ENCODE results near the gene TM2D3. TPM values are rescaled to one million over a fixed set of nuclear protein-coding genes. Genes with fewer than 3 reads are reported as not detected.

The TM2D3 gene
- 85.3 TPM for total RNA-seq

GRCh38 chr15:101652098-101652785 is at the start of gene TM2D3:
Gene TM2D3 (minus strand): TSS chr15:101652381. CDS start chr15:101652361, 20 bp downstream.
- peak; percentile 80 for DNase-seq

GRCh38 chr15:101698314-101698713 is 46.1 kb upstream of the TM2D3 start:
- DNase-seq, result no peak

- DNase-seq, result no peak
These were observed 45.3 kb upstream of the TM2D3 start for GRCh38 chr15:101697488-101697887.

- no peak for DNase-seq
These were observed 44.6 kb upstream of the TM2D3 start for GRCh38 chr15:101696829-101697228.

- no peak for DNase-seq
These were observed 42.1 kb upstream of the TM2D3 start for GRCh38 chr15:101694261-101694660.

- no peak for DNase-seq
These were observed 40.8 kb upstream of the TM2D3 start for GRCh38 chr15:101692801-101693598.

GRCh38 chr15:101689901-101690300 is 37.7 kb upstream of the TM2D3 start:
- DNase-seq, result peak; percentile 6

GRCh38 chr15:101686718-101687117 is 34.5 kb upstream of the TM2D3 start:
- DNase-seq, result no peak

GRCh38 chr15:101684877-101685276 is 32.7 kb upstream of the TM2D3 start:
- no peak for DNase-seq

- DNase-seq, result no peak
These were observed 32.2 kb upstream of the TM2D3 start for GRCh38 chr15:101684384-101684783.

- no peak for DNase-seq
These were observed 27.6 kb upstream of the TM2D3 start for GRCh38 chr15:101679806-101680205.

GRCh38 chr15:101676921-101677329 is 24.7 kb upstream of the TM2D3 start:
- DNase-seq, result peak; percentile 56

- DNase-seq, result peak; percentile 49
These were observed 23.8 kb upstream of the TM2D3 start for GRCh38 chr15:101675796-101676582.

GRCh38 chr15:101675015-101675414 is 22.8 kb upstream of the TM2D3 start:
- no peak for DNase-seq

GRCh38 chr15:101672298-101672697 is 20.1 kb upstream of the TM2D3 start:
- DNase-seq, result no peak

- DNase-seq, result no peak
These were observed 17.6 kb upstream of the TM2D3 start for GRCh38 chr15:101669744-101670143.

GRCh38 chr15:101667881-101668280 is 15.7 kb upstream of the TM2D3 start:
- no peak for DNase-seq

- no peak for DNase-seq
These were observed 12.2 kb upstream of the TM2D3 start for GRCh38 chr15:101664303-101664913.

GRCh38 chr15:101662203-101662602 is 10.0 kb upstream of the TM2D3 start:
- DNase-seq, result no peak

GRCh38 chr15:101660005-101660404 is 7.8 kb upstream of the TM2D3 start:
- no peak for DNase-seq

- DNase-seq, result no peak
These were observed 6.0 kb upstream of the TM2D3 start for GRCh38 chr15:101657968-101658784.

GRCh38 chr15:101657171-101657570 is 5.0 kb upstream of the TM2D3 start:
- no peak for DNase-seq

All from occipital lobe (tissue), 2 donors.